Measurements from ENCODE around the gene ABCA10.
"Not testable (repeated sequence)": the region's sequence is repeated elsewhere in the genome, so short reads cannot be mapped to it uniquely, and the experiment has no call there.

Gene ABCA10

GRCh38 chr17:69168642-69169041 is 60.0 kb downstream of the ABCA10 start:
- DNase-seq (ENCODE audit: low read depth in 2 of 2) = not testable (repeated sequence)

- DNase-seq (ENCODE audit: low read depth in 2 of 2) = no peak
These were observed 61.7 kb downstream of the ABCA10 start for GRCh38 chr17:69166957-69167356.

- no peak for DNase-seq (ENCODE audit: low read depth in 2 of 2)
These were observed 64.4 kb downstream of the ABCA10 start for GRCh38 chr17:69164206-69164605.

GRCh38 chr17:69159418-69159817 is 69.2 kb downstream of the ABCA10 start:
- DNase-seq (ENCODE audit: low read depth in 2 of 2) = no peak

GRCh38 chr17:69154267-69154666 is 74.4 kb downstream of the ABCA10 start:
- no peak for DNase-seq (ENCODE audit: low read depth in 2 of 2)

GRCh38 chr17:69150333-69150732 is 78.3 kb downstream of the ABCA10 start:
- no peak for DNase-seq (ENCODE audit: low read depth in 2 of 2)

- DNase-seq (ENCODE audit: low read depth in 2 of 2) = no peak
These were observed 81.2 kb downstream of the ABCA10 start for GRCh38 chr17:69147460-69147859.

GRCh38 chr17:69144331-69145255 is 84.0 kb downstream of the ABCA10 start:
- no peak for DNase-seq (ENCODE audit: low read depth in 2 of 2)

- no peak for DNase-seq (ENCODE audit: low read depth in 2 of 2)
These were observed 84.9 kb downstream of the ABCA10 start for GRCh38 chr17:69143683-69144231.

- no peak for DNase-seq (ENCODE audit: low read depth in 2 of 2)
These were observed 85.5 kb downstream of the ABCA10 start for GRCh38 chr17:69143151-69143550.

- DNase-seq (ENCODE audit: low read depth in 2 of 2) = no peak
These were observed 86.3 kb downstream of the ABCA10 start for GRCh38 chr17:69142175-69142802.

- DNase-seq (ENCODE audit: low read depth in 2 of 2) = no peak
These were observed 87.0 kb downstream of the ABCA10 start, which contains the start of gene ABCA6 for GRCh38 chr17:69141431-69142174. ABCA6 (minus strand) TSS chr17:69141895; CDS start chr17:69140703, 1,192 bp downstream.

GRCh38 chr17:69134112-69134511 is 94.5 kb downstream of the ABCA10 start:
- no peak for DNase-seq (ENCODE audit: low read depth in 2 of 2)

- no peak for DNase-seq (ENCODE audit: low read depth in 2 of 2)
These were observed 97.9 kb downstream of the ABCA10 start for GRCh38 chr17:69130627-69131296.

GRCh38 chr17:69123626-69124025 is 105.0 kb downstream of the ABCA10 start:
- DNase-seq (ENCODE audit: low read depth in 2 of 2) = no peak

GRCh38 chr17:69122065-69122464 is 106.6 kb downstream of the ABCA10 start:
- no peak for DNase-seq (ENCODE audit: low read depth in 2 of 2)

- no peak for DNase-seq (ENCODE audit: low read depth in 2 of 2)
These were observed 110.5 kb downstream of the ABCA10 start for GRCh38 chr17:69117855-69118784.

- no peak for DNase-seq (ENCODE audit: low read depth in 2 of 2)
These were observed 116.8 kb downstream of the ABCA10 start for GRCh38 chr17:69111794-69112193.

GRCh38 chr17:69105907-69106730 is 122.5 kb downstream of the ABCA10 start:
- no peak for DNase-seq (ENCODE audit: low read depth in 2 of 2)

All from stimulated activated CD4-positive, alpha-beta T cell treated with anti-CD3 and anti-CD28 coated beads, Interleukin-4, amount 100 ng/mL, for 48 hours (primary cell).